ENCODE data around the gene ZNF695. TPM values are rescaled to one million over a fixed set of nuclear protein-coding genes. Genes with fewer than 3 reads are reported as not detected.

The ZNF695 gene
- total RNA-seq, 1 donor from 2014 or later: 34.6 TPM

DNA sequence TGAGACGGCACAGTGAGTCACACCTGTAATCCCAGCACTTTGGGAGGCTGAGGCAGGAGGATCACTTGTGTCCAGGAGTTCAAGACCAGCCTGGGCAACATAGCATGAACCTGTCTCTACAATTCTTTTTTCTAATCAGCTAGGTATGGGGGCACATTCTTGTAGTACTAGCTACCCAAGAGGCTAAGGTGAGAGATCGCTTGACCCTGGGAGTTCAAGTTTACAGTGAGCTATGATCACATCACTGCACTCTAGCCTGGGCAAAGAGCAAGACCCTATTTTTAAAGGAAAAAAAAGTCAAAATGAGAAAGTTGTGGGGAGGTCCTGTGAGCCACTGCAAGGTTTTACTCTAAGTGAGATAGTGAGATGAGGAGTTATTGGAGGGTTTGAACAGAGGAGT, 41.4 kb downstream of the ZNF695 start:
- Histone ChIP-seq H3F3A (ENCODE audit: low read depth) (peaks cover 16% of the 10 kb centered on the region), H3K27me3 (no peaks in the 10 kb centered on the region), H3K9ac (no peak overlapping the region), H3K4me1 (peaks cover 9% of the 10 kb centered on the region), H2AFZ (replicated peaks) (no peak overlapping the region), H3K79me2 (ENCODE audit: low read depth) (no peaks in the 10 kb centered on the region), H3K36me3 (peaks cover 9% of the 10 kb centered on the region), H3K4me3 (no peak overlapping the region), H3K27ac (no peak overlapping the region), H4K20me1 (ENCODE audit: low read depth) (no peaks in the 10 kb centered on the region), H3K9me3 (ENCODE audit: low read depth) (no peaks in the 10 kb centered on the region), H3K4me2 (no peak overlapping the region)
- H3K27ac Mint-ChIP-seq: no peak overlapping the region
- DNase-seq (ENCODE audit: low spot score): no peak
- peaks cover 75% of the 10 kb centered on the region for H3K36me3 Mint-ChIP-seq
- no peak overlapping the region for H3K4me3 Mint-ChIP-seq
- TF ChIP-seq EZH2phosphoT487 (IDR thresholded peaks at IDR 0.05): no peak
- H3K27me3 Mint-ChIP-seq (ENCODE audit: insufficient read depth, low read depth): peaks cover 2% of the 10 kb centered on the region
- H3K9me3 Mint-ChIP-seq: peaks cover 73% of the 10 kb centered on the region
- peaks cover 6% of the 10 kb centered on the region for H3K4me1 Mint-ChIP-seq

- Mint-ChIP-seq H3K27ac (no peak overlapping the region), H3K4me3 (no peak overlapping the region), H3K9me3 (peaks cover 27% of the 10 kb centered on the region), H3K36me3 (peaks cover 66% of the 10 kb centered on the region), H3K4me1 (peaks cover 11% of the 10 kb centered on the region), H3K27me3 (ENCODE audit: insufficient read depth, low read depth) (no peaks in the 10 kb centered on the region)
- Histone ChIP-seq H3K27ac (no peak overlapping the region), H3K27me3 (no peaks in the 10 kb centered on the region), H3K36me3 (no peaks in the 10 kb centered on the region), H3K9me3 (ENCODE audit: low read depth) (no peaks in the 10 kb centered on the region), H4K20me1 (ENCODE audit: low read depth) (no peaks in the 10 kb centered on the region), H3K9ac (no peak overlapping the region), H2AFZ (replicated peaks) (no peak overlapping the region), H3F3A (ENCODE audit: low read depth) (peaks cover 21% of the 10 kb centered on the region), H3K79me2 (ENCODE audit: low read depth) (no peaks in the 10 kb centered on the region), H3K4me1 (peaks cover 14% of the 10 kb centered on the region), H3K4me3 (no peak overlapping the region), H3K4me2 (no peak overlapping the region)
- no peak for TF ChIP-seq EZH2 (IDR thresholded peaks at IDR 0.05)
- TF ChIP-seq CTCF (IDR thresholded peaks at IDR 0.05): no peak
- TF ChIP-seq EZH2phosphoT487 (IDR thresholded peaks at IDR 0.05): no peak
- no peak for DNase-seq (ENCODE audit: low spot score)
Observed at GRCh38 chr1:246959944-246960693, 47.7 kb downstream of the ZNF695 start.

- H2AFZ ChIP-seq (replicated peaks): no peak overlapping the region
- no peaks in the 10 kb centered on the region for H3K27me3 ChIP-seq
- Mint-ChIP-seq H3K4me3 (no peak overlapping the region), H3K27ac (no peak overlapping the region), H3K27me3 (ENCODE audit: insufficient read depth, low read depth) (no peaks in the 10 kb centered on the region), H3K9me3 (peaks cover 4% of the 10 kb centered on the region), H3K36me3 (peaks cover 46% of the 10 kb centered on the region), H3K4me1 (no peaks in the 10 kb centered on the region)
- no peak overlapping the region for H3K4me2 ChIP-seq
- H3K9me3 ChIP-seq (ENCODE audit: low read depth): no peaks in the 10 kb centered on the region
- H3K4me3 ChIP-seq: no peak overlapping the region
- TF ChIP-seq CTCF (IDR thresholded peaks at IDR 0.05) (no peak), EZH2 (IDR thresholded peaks at IDR 0.05) (no peak), EZH2phosphoT487 (IDR thresholded peaks at IDR 0.05) (no peak)
- no peaks in the 10 kb centered on the region for H3K4me1 ChIP-seq
- no peaks in the 10 kb centered on the region for H3K36me3 ChIP-seq
- no peak for DNase-seq (ENCODE audit: low spot score)
- no peaks in the 10 kb centered on the region for H3F3A ChIP-seq (ENCODE audit: low read depth)
- H4K20me1 ChIP-seq (ENCODE audit: low read depth): no peaks in the 10 kb centered on the region
- no peak overlapping the region for H3K9ac ChIP-seq
- no peaks in the 10 kb centered on the region for H3K79me2 ChIP-seq (ENCODE audit: low read depth)
- no peak overlapping the region for H3K27ac ChIP-seq
Observed at GRCh38 chr1:246954126-246954525, 53.7 kb downstream of the ZNF695 start.

DNA sequence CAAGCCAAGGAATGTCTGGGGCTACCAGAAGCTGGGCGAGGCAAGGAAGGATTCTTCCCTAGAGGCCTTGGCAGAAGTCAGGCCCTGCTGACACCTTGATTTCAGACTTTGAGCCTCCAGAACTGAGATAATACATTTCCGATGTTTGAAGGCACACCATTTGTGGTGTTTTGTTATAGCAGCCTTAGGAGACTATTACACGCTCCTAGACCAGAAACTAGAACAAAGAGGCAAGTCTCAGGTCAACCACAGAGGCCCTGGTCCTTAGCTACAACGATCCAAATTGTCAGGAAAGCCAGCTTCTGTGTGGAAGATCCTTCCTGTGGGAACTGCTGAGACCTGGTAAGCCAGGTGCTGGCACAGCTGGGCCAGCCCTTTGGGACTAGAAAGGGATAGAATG, 56.4 kb downstream of the ZNF695 start:
- no peak for DNase-seq (ENCODE audit: low spot score)
- Mint-ChIP-seq H3K4me1 (no peaks in the 10 kb centered on the region), H3K27me3 (ENCODE audit: insufficient read depth, low read depth) (no peaks in the 10 kb centered on the region), H3K9me3 (peaks cover 2% of the 10 kb centered on the region), H3K27ac (no peak overlapping the region), H3K36me3 (peaks cover 37% of the 10 kb centered on the region), H3K4me3 (no peak overlapping the region)
- Histone ChIP-seq H3K36me3 (no peaks in the 10 kb centered on the region), H4K20me1 (ENCODE audit: low read depth) (no peaks in the 10 kb centered on the region), H3K79me2 (ENCODE audit: low read depth) (no peaks in the 10 kb centered on the region), H3K4me1 (no peaks in the 10 kb centered on the region), H3K9me3 (ENCODE audit: low read depth) (no peaks in the 10 kb centered on the region), H3F3A (ENCODE audit: low read depth) (no peaks in the 10 kb centered on the region), H3K4me2 (no peak overlapping the region), H3K9ac (no peak overlapping the region), H3K27me3 (no peaks in the 10 kb centered on the region), H3K27ac (no peak overlapping the region), H2AFZ (replicated peaks) (no peak overlapping the region), H3K4me3 (no peak overlapping the region)
- no peak for TF ChIP-seq CTCF (IDR thresholded peaks at IDR 0.05)
- TF ChIP-seq EZH2phosphoT487 (IDR thresholded peaks at IDR 0.05): no peak
- no peak for TF ChIP-seq EZH2 (IDR thresholded peaks at IDR 0.05)
